Measurements from ENCODE around the gene B3GALT4.
A peak's percentile ranks its signal among the peaks of the same experiment; 100 is the strongest.

Gene B3GALT4

GRCh38 chr6:33248932-33249731 lies 27.8 kb upstream of the B3GALT4 start:
- peak overlapping the region; percentile 63 for H3K27ac ChIP-seq (ENCODE audit: low read depth, low read length)
- peaks cover 8% of the 10 kb centered on the region for H3K79me2 ChIP-seq (ENCODE audit: control insufficient read depth, low read length)
- H3K9me2 ChIP-seq (replicated peaks; ENCODE audit: control insufficient read depth, low read length) = no peaks in the 10 kb centered on the region
- H3K4me1 ChIP-seq (ENCODE audit: control insufficient read depth, low read length) = peaks cover 23% of the 10 kb centered on the region
- no peaks in the 10 kb centered on the region for H3K9me3 ChIP-seq (ENCODE audit: control insufficient read depth, insufficient read depth, low read length)
- H3K27me3 ChIP-seq (ENCODE audit: control insufficient read depth, low read length) = no peaks in the 10 kb centered on the region
- H3K4me3 ChIP-seq (ENCODE audit: low read length) = peak overlapping the region; percentile 73
- H4K20me1 ChIP-seq (ENCODE audit: control insufficient read depth, insufficient read depth, low read depth, low read length) = no peaks in the 10 kb centered on the region
- H3K36me3 ChIP-seq (ENCODE audit: control insufficient read depth, low read length) = peaks cover 14% of the 10 kb centered on the region
- peak overlapping the region; percentile 92 for H3K4me2 ChIP-seq (ENCODE audit: low read length)
- TF ChIP-seq EZH2phosphoT487 (IDR thresholded peaks at IDR 0.05; ENCODE audit: borderline replicate concordance, low read length) = no peak
- no peak for TF ChIP-seq CTCF (IDR thresholded peaks at IDR 0.05; ENCODE audit: low read depth, low read length, poor library complexity, severe bottlenecking)
- peaks cover 8% of the 10 kb centered on the region for H3F3A ChIP-seq (ENCODE audit: control insufficient read depth, insufficient read depth)

GRCh38 chr6:33249732-33250630 lies 26.9 kb upstream of the B3GALT4 start:
- no peaks in the 10 kb centered on the region for H4K20me1 ChIP-seq (ENCODE audit: control insufficient read depth, insufficient read depth, low read depth, low read length)
- H3K27ac ChIP-seq (ENCODE audit: low read depth, low read length) = peak overlapping the region; percentile 61
- peaks cover 23% of the 10 kb centered on the region for H3K4me1 ChIP-seq (ENCODE audit: control insufficient read depth, low read length)
- H3K9me3 ChIP-seq (ENCODE audit: control insufficient read depth, insufficient read depth, low read length) = no peaks in the 10 kb centered on the region
- TF ChIP-seq EZH2phosphoT487 (IDR thresholded peaks at IDR 0.05; ENCODE audit: borderline replicate concordance, low read length) = no peak
- no peak for TF ChIP-seq CTCF (IDR thresholded peaks at IDR 0.05; ENCODE audit: low read depth, low read length, poor library complexity, severe bottlenecking)
- peaks cover 14% of the 10 kb centered on the region for H3K36me3 ChIP-seq (ENCODE audit: control insufficient read depth, low read length)
- H3F3A ChIP-seq (ENCODE audit: control insufficient read depth, insufficient read depth) = peaks cover 8% of the 10 kb centered on the region
- peak overlapping the region; percentile 92 for H3K4me2 ChIP-seq (ENCODE audit: low read length)
- H3K79me2 ChIP-seq (ENCODE audit: control insufficient read depth, low read length) = peaks cover 8% of the 10 kb centered on the region
- no peaks in the 10 kb centered on the region for H3K9me2 ChIP-seq (replicated peaks; ENCODE audit: control insufficient read depth, low read length)
- H3K27me3 ChIP-seq (ENCODE audit: control insufficient read depth, low read length) = no peaks in the 10 kb centered on the region
- H3K4me3 ChIP-seq (ENCODE audit: low read length) = peak overlapping the region; percentile 73

- TF ChIP-seq EZH2phosphoT487 (IDR thresholded peaks at IDR 0.05; ENCODE audit: borderline replicate concordance, low read length) (no peak), CTCF (IDR thresholded peaks at IDR 0.05; ENCODE audit: low read depth, low read length, poor library complexity, severe bottlenecking) (no peak)
- Histone ChIP-seq H4K20me1 (ENCODE audit: control insufficient read depth, insufficient read depth, low read depth, low read length) (no peaks in the 10 kb centered on the region), H3K4me3 (ENCODE audit: low read length) (peak overlapping the region; percentile 73; the same call in 1 of the 2 replicates), H3K9me3 (ENCODE audit: control insufficient read depth, insufficient read depth, low read length) (no peaks in the 10 kb centered on the region), H3K36me3 (ENCODE audit: control insufficient read depth, low read length) (peaks cover 14% of the 10 kb centered on the region), H3K9me2 (replicated peaks; ENCODE audit: control insufficient read depth, low read length) (no peaks in the 10 kb centered on the region), H3K27me3 (ENCODE audit: control insufficient read depth, low read length) (no peaks in the 10 kb centered on the region), H3K4me2 (ENCODE audit: low read length) (peak overlapping the region; percentile 92; the same call in 1 of the 2 replicates), H3F3A (ENCODE audit: control insufficient read depth, insufficient read depth) (peaks cover 8% of the 10 kb centered on the region), H3K79me2 (ENCODE audit: control insufficient read depth, low read length) (peaks cover 8% of the 10 kb centered on the region), H3K27ac (ENCODE audit: low read depth, low read length) (no peak overlapping the region), H3K4me1 (ENCODE audit: control insufficient read depth, low read length) (peaks cover 23% of the 10 kb centered on the region)
Observed at GRCh38 chr6:33250731-33251130, 26.2 kb upstream of the B3GALT4 start.
